ENCODE results near the gene TCF25. TPM values are rescaled to one million over a fixed set of nuclear protein-coding genes. Genes with fewer than 3 reads are reported as not detected.
A peak's percentile ranks its signal among the peaks of the same experiment; 100 is the strongest.

TCF25 gene
- total RNA-seq, 4 donors from 2014 or later: 166 to 260 (median 182) TPM

GRCh38 chr16:89880477-89881367 lies 7.3 kb downstream of the TCF25 start:
- 62% methylated on average over 18 of the region's 18 CpGs for WGBS
- TF ChIP-seq POLR2AphosphoS5 (IDR thresholded peaks at IDR 0.05): no peak
- no peak for TF ChIP-seq EP300 (IDR thresholded peaks at IDR 0.05)
- TF ChIP-seq CTCF (IDR thresholded peaks at IDR 0.05): no peak
- TF ChIP-seq POLR2A (IDR thresholded peaks at IDR 0.05): no peak
- H3K4me1 ChIP-seq: peaks cover 14% of the 10 kb centered on the region
- peaks cover 61% of the 10 kb centered on the region for H3K36me3 ChIP-seq
- no peaks in the 10 kb centered on the region for H3K27me3 ChIP-seq
- no peak for DNase-seq (ENCODE audit: low spot score in 2 of 2)
- H3K4me3 ChIP-seq: no peak overlapping the region
- H3K27ac ChIP-seq: no peak overlapping the region
- no peaks in the 10 kb centered on the region for H3K9me3 ChIP-seq

DNA sequence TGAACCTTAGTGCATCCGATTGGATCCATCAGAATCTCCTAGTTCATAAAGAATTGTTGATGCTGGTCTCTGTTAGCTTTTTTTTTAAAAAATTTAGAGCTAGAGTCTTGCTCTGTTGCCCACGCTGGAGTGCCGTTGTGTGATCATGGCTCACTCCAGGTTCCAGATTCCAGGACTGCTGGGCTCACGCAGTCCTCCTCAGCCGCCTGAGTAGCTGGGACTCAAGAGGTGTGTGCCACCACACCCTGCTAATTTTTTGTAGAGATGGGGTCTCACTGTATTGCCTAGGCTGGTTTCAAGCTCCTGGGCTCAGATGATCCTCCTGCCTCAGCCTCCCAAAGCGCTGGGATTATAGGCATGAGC lies 8.0 kb downstream of the TCF25 start:
- Histone ChIP-seq H3K4me1 (peaks cover 14% of the 10 kb centered on the region), H3K9me3 (no peaks in the 10 kb centered on the region), H3K27ac (no peak overlapping the region), H3K27me3 (no peaks in the 10 kb centered on the region), H3K4me3 (no peak overlapping the region), H3K36me3 (peaks cover 65% of the 10 kb centered on the region)
- no peak for TF ChIP-seq CTCF (IDR thresholded peaks at IDR 0.05)
- no peak for TF ChIP-seq POLR2AphosphoS5 (IDR thresholded peaks at IDR 0.05)
- no peak for TF ChIP-seq EP300 (IDR thresholded peaks at IDR 0.05)
- no peak for TF ChIP-seq POLR2A (IDR thresholded peaks at IDR 0.05)
- WGBS: 82% methylated on average over 6 of the region's 6 CpGs
- DNase-seq (ENCODE audit: low spot score in 2 of 2): no peak

- H3K27me3 ChIP-seq: no peaks in the 10 kb centered on the region
- no peak overlapping the region for H3K27ac ChIP-seq
- WGBS: 93% methylated on average over 28 of the region's 28 CpGs
- no peak overlapping the region for H3K4me3 ChIP-seq
- peaks cover 85% of the 10 kb centered on the region for H3K36me3 ChIP-seq
- peaks cover 14% of the 10 kb centered on the region for H3K4me1 ChIP-seq
- no peak for DNase-seq (ENCODE audit: low spot score in 2 of 2)
- TF ChIP-seq POLR2AphosphoS5 (IDR thresholded peaks at IDR 0.05) (no peak), POLR2A (IDR thresholded peaks at IDR 0.05) (no peak), CTCF (IDR thresholded peaks at IDR 0.05) (no peak), EP300 (IDR thresholded peaks at IDR 0.05) (no peak)
- no peaks in the 10 kb centered on the region for H3K9me3 ChIP-seq
These were observed 10.1 kb downstream of the TCF25 start for GRCh38 chr16:89883346-89884040.

GRCh38 chr16:89884041-89884421 lies 10.6 kb downstream of the TCF25 start:
- Histone ChIP-seq H3K4me3 (no peak overlapping the region), H3K27me3 (no peaks in the 10 kb centered on the region), H3K27ac (no peak overlapping the region), H3K4me1 (peaks cover 14% of the 10 kb centered on the region), H3K9me3 (no peaks in the 10 kb centered on the region), H3K36me3 (peaks cover 85% of the 10 kb centered on the region)
- WGBS: 100% methylated on average over 4 of the region's 8 CpGs
- peak in 1 of 2 donors; percentile 63 for DNase-seq (ENCODE audit: low spot score in 2 of 2)
- no peak for TF ChIP-seq CTCF (IDR thresholded peaks at IDR 0.05)
- TF ChIP-seq EP300 (IDR thresholded peaks at IDR 0.05): no peak
- TF ChIP-seq POLR2A (IDR thresholded peaks at IDR 0.05): no peak
- TF ChIP-seq POLR2AphosphoS5 (IDR thresholded peaks at IDR 0.05): no peak

GRCh38 chr16:89887243-89887642 lies 13.9 kb downstream of the TCF25 start:
- Histone ChIP-seq H3K9me3 (no peaks in the 10 kb centered on the region), H3K27ac (no peak overlapping the region), H3K4me3 (no peak overlapping the region), H3K4me1 (no peaks in the 10 kb centered on the region), H3K27me3 (no peaks in the 10 kb centered on the region), H3K36me3 (peaks cover 96% of the 10 kb centered on the region)
- no peak for DNase-seq (ENCODE audit: low spot score in 2 of 2)
- TF ChIP-seq EP300 (IDR thresholded peaks at IDR 0.05) (no peak), POLR2A (IDR thresholded peaks at IDR 0.05) (no peak)
- 93% methylated on average over 14 of the region's 14 CpGs for WGBS
